Measurements from ENCODE around the gene AMIGO1.
"Not testable (repeated sequence)": the region's sequence is repeated elsewhere in the genome, so short reads cannot be mapped to it uniquely, and the experiment has no call there.

AMIGO1 gene

DNA sequence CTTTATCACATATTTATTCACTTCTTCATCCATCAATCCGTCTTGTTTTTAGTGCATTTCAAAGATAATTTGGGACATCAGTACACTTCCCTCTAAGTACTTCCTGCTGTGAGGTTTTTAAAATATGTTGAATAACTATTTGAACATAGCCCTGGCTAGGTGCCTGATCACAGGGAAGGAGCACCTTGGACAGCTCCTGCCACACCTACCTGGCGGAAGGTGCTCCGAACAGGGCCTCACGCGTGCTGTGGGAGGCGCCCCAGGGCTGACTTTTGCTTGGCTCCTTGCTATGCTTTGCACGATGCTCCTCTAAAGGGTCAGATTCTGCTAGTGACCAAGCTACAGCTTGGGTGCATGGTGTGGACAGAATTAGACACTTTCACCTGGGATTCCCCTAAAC lies 30.7 kb downstream of the AMIGO1 start:
- TF ChIP-seq TAF1 (IDR thresholded peaks at IDR 0.05; ENCODE audit: borderline replicate concordance, low read depth, low read length) = no peak
- TF ChIP-seq POLR2A (IDR thresholded peaks at IDR 0.05; ENCODE audit: low read depth, low read length) = no peak
- TF ChIP-seq POLR2AphosphoS5 (IDR thresholded peaks at IDR 0.05; ENCODE audit: low read depth, low read length) = no peak
- FAIRE-seq (no peak), DNase-seq (ENCODE audit: insufficient read length) (no peak)

DNA sequence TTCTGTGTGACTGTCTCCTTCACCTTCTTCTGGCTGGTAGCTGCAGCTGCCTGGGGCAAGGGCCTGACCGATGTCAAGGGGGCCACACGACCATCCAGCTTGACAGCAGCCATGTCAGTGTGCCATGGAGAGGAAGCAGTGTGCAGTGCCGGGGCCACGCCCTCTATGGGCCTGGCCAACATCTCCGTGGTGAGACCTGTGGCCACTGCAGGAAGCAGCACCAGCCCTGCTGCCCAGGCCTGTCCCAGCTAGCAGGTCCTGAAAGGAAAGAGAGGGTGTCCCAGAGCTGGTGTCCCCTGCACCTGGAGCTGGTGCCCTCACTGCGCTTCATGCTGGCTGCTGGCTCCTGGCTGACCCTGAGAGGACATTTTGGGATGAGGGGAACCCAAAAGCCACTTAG lies 31.7 kb downstream of the AMIGO1 start:
- DNase-seq (ENCODE audit: insufficient read length) (no peak), FAIRE-seq (no peak)
- TF ChIP-seq TAF1 (IDR thresholded peaks at IDR 0.05; ENCODE audit: borderline replicate concordance, low read depth, low read length) (no peak), POLR2AphosphoS5 (IDR thresholded peaks at IDR 0.05; ENCODE audit: low read depth, low read length) (no peak), POLR2A (IDR thresholded peaks at IDR 0.05; ENCODE audit: low read depth, low read length) (no peak)

DNA sequence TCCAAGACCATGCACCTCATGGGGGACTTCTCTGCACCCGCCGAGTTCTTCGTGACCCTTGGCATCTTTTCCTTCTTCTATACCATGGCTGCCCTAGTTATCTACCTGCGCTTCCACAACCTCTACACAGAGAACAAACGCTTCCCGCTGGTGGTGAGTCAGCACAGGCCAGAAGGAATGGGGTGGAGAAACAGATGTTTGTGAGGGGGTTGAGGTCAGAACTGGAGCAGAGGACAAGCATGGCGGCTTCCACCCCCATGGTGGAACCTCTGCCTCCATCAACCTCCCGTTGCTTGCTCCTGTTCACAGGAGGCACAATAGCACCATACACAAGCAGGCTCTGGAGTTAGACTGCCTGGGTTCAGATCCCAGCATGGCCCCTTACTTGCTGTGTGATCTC lies 32.7 kb downstream of the AMIGO1 start:
- FAIRE-seq (no peak), DNase-seq (ENCODE audit: insufficient read length) (no peak)
- no peak for TF ChIP-seq POLR2AphosphoS5 (IDR thresholded peaks at IDR 0.05; ENCODE audit: low read depth, low read length)
- no peak for TF ChIP-seq TAF1 (IDR thresholded peaks at IDR 0.05; ENCODE audit: borderline replicate concordance, low read depth, low read length)
- TF ChIP-seq POLR2A (IDR thresholded peaks at IDR 0.05; ENCODE audit: low read depth, low read length) = no peak

DNA sequence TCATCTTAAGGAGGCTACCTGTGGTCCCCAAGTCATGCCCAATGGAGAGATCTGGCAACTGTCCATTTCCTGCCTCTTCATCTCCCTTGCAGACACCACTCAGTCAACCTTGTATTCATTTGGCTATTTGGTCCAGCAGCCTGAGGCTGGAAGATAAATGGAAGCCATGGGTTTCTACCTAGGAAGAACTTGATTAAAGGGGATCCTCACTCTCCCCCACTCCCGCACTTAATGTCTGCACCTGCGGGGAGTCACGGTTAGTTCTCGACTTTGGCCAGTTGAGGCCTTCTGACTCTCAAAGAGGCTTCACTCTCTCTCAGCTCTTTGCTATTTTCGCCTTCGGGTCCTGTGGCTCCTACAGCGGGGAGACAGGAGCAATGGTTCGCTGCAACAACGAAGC lies 34.3 kb downstream of the AMIGO1 start:
- FAIRE-seq = no peak
- TF ChIP-seq POLR2A (IDR thresholded peaks at IDR 0.05; ENCODE audit: low read depth, low read length) (no peak), POLR2AphosphoS5 (IDR thresholded peaks at IDR 0.05; ENCODE audit: low read depth, low read length) (no peak), TAF1 (IDR thresholded peaks at IDR 0.05; ENCODE audit: borderline replicate concordance, low read depth, low read length) (no peak)
- no peak for DNase-seq (ENCODE audit: insufficient read length)

DNA sequence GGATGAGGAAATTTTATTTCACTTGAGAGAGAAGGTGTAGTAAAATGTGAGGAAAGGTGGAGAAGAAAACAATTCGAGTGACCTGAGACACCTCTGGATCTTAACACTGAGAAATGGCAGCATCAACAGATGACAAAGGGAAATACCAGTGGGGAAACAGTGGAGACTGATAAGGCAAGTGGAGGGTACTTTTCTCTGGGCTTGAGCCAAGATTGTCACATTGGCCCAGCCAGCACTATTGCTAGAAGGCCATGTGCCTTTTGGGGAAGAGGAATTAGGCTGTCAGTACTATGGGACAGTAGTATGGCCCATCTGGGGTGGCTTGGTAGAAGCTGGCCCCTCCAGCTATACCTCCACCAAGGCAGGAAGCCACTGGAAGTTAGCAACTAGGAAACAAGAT lies 34.8 kb downstream of the AMIGO1 start:
- TF ChIP-seq TAF1 (IDR thresholded peaks at IDR 0.05; ENCODE audit: borderline replicate concordance, low read depth, low read length) (no peak), POLR2AphosphoS5 (IDR thresholded peaks at IDR 0.05; ENCODE audit: low read depth, low read length) (no peak), POLR2A (IDR thresholded peaks at IDR 0.05; ENCODE audit: low read depth, low read length) (no peak)
- DNase-seq (ENCODE audit: insufficient read length) = no peak
- no peak for FAIRE-seq

DNA sequence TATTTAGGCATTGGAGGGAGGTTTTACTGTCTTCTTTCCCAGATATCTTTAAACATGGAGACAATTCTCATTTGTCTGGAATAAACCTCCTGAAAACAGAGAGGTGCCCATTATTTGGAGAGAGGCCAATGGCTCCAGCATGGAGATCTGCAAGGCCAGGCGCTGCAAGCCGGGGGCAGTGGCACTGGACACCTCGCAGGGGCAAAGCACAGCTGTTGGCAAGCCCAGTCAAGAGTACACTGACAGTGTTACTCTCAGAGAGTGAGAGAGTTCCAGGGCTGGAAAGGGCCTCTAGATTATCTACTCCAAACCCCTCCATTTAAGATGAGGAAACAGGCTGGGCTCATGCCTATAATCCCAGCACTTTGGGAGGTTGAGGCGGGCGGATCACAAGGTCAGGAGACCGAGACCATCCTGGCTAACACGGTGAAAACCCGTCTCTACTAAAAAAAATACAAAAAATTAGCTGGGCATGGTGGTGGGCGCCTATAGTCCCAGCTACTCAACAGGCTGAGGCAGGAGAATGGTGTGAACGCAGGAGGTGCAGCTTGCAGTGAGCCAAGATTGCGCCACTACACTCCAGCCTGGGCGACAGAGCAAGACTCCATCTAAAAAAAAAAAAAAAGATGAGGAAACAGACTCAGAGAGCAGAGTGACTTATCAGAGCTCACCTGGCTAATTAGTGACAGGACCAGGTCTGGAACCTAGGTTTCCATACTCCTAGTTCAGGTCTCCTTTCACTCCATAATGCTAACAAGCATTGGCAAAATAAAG lies 36.1 kb downstream of the AMIGO1 start:
- not testable (repeated sequence) for FAIRE-seq; DNase-seq (ENCODE audit: insufficient read length)

DNA sequence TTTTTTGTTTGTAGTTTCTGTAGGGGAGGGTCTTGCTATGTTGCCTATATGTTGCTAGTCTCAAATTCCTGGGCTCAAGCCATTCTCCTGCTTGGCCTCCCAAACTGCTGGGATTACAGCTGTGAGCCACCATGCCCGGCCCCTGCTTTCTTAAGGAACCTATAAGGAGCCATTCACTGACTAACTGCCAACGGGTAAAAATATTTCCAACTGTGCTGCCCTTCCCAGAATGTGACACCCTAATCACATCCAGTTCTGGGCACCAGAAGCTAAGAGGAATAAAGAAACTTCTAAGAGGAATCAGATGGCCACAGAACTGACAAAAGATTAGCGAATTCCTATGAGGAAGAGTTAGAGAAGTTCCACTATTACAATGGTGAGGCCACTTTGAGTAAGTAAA lies 36.7 kb downstream of the AMIGO1 start:
- DNase-seq (ENCODE audit: insufficient read length) (no peak), FAIRE-seq (no peak)
- TF ChIP-seq POLR2AphosphoS5 (IDR thresholded peaks at IDR 0.05; ENCODE audit: low read depth, low read length) (no peak), TAF1 (IDR thresholded peaks at IDR 0.05; ENCODE audit: borderline replicate concordance, low read depth, low read length) (no peak), POLR2A (IDR thresholded peaks at IDR 0.05; ENCODE audit: low read depth, low read length) (no peak)

DNA sequence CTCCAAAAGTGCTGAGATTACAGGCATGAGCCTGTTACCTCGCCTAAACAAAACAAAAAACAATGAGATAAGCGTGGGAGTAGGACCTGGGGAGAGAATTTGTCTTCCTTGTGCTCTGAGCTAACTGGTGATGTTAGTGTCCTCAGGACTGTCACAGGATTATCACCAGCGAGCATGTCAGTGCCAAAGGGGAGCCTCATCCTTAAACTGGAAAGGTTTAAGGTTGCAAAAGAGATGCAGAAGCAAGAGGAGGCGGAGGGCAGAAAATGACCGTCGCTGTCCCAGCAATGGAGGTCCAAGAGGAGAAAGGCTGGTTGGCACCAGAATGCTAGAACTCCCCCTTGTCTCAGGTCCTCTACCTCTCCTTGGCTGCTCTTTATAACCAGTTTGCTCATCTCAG lies 39.3 kb downstream of the AMIGO1 start:
- no peak for DNase-seq (ENCODE audit: insufficient read length)
- FAIRE-seq = no peak
- no peak for TF ChIP-seq POLR2AphosphoS5 (IDR thresholded peaks at IDR 0.05; ENCODE audit: low read depth, low read length)
- no peak for TF ChIP-seq TAF1 (IDR thresholded peaks at IDR 0.05; ENCODE audit: borderline replicate concordance, low read depth, low read length)
- TF ChIP-seq POLR2A (IDR thresholded peaks at IDR 0.05; ENCODE audit: low read depth, low read length) = no peak

DNA sequence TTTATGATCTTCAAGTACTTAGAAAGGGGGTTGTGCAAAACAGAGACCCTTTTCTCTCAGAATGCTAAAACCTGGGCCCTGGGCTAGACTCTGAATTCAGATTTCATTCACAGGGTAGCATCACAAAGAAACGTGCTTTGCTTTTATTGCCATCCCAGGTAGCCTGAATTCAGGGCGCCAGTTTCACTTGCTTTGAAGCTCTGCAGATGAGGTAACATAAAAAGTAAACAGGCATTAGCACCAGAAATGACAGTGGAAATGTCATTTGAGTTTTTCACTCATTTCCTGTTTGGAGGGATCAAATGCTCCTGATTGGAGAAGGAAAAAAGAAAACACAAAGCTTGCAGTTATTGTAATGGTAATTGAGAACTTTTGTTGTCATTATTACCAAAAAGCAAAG lies 40.6 kb downstream of the AMIGO1 start:
- no peak for TF ChIP-seq POLR2A (IDR thresholded peaks at IDR 0.05; ENCODE audit: low read depth, low read length)
- no peak for TF ChIP-seq TAF1 (IDR thresholded peaks at IDR 0.05; ENCODE audit: borderline replicate concordance, low read depth, low read length)
- TF ChIP-seq POLR2AphosphoS5 (IDR thresholded peaks at IDR 0.05; ENCODE audit: low read depth, low read length) = no peak
- FAIRE-seq (no peak), DNase-seq (ENCODE audit: insufficient read length) (no peak)

DNA sequence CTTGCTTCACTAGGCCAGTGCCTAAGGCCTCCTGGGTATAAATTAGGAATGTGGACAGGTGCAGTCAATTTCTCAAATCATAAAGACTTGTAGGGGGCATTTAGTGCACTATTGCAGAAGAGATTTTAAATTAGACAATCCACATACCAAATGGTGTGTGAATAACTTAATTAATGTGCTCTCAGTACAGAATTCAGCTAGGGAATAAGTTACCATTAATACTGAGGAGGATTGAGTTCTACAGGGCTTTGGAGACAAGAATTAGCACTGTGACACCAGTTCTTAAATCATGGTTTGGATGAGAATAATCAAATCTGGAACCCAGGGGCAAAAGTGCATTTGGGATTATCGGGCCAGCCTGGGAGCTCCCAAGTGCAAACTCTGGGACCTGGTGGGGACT lies 41.5 kb downstream of the AMIGO1 start:
- TF ChIP-seq TAF1 (IDR thresholded peaks at IDR 0.05; ENCODE audit: borderline replicate concordance, low read depth, low read length) (no peak), POLR2AphosphoS5 (IDR thresholded peaks at IDR 0.05; ENCODE audit: low read depth, low read length) (no peak), POLR2A (IDR thresholded peaks at IDR 0.05; ENCODE audit: low read depth, low read length) (no peak)
- DNase-seq (ENCODE audit: insufficient read length) (no peak), FAIRE-seq (no peak)

DNA sequence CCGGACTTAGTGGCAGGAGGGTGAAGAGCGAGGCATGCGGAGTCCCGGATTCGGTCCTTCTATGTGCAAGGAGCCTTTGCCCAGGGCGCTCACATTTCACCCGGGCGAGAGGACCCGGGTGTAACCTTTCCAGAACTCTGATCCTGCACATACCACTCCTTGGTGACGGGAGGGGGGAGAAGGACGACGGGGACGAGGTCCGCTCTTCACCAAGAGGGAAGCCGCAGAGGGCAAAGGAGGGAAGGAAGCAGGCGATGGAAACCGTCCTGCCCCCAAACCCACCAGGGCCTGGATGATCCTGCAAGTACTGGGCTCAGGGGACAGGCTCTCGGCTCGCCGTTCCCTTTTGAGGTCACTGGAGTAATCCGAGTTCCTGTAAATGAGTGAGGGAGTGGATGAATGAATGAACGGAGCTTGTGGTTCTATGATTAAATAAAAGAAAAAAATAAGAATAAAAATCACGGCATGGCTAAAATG lies 42.2 kb downstream of the AMIGO1 start:
- TF ChIP-seq POLR2AphosphoS5 (IDR thresholded peaks at IDR 0.05; ENCODE audit: low read depth, low read length) = no peak
- TF ChIP-seq TAF1 (IDR thresholded peaks at IDR 0.05; ENCODE audit: borderline replicate concordance, low read depth, low read length) = no peak
- TF ChIP-seq POLR2A (IDR thresholded peaks at IDR 0.05; ENCODE audit: low read depth, low read length) = no peak
- FAIRE-seq (no peak), DNase-seq (ENCODE audit: insufficient read length) (no peak)

DNA sequence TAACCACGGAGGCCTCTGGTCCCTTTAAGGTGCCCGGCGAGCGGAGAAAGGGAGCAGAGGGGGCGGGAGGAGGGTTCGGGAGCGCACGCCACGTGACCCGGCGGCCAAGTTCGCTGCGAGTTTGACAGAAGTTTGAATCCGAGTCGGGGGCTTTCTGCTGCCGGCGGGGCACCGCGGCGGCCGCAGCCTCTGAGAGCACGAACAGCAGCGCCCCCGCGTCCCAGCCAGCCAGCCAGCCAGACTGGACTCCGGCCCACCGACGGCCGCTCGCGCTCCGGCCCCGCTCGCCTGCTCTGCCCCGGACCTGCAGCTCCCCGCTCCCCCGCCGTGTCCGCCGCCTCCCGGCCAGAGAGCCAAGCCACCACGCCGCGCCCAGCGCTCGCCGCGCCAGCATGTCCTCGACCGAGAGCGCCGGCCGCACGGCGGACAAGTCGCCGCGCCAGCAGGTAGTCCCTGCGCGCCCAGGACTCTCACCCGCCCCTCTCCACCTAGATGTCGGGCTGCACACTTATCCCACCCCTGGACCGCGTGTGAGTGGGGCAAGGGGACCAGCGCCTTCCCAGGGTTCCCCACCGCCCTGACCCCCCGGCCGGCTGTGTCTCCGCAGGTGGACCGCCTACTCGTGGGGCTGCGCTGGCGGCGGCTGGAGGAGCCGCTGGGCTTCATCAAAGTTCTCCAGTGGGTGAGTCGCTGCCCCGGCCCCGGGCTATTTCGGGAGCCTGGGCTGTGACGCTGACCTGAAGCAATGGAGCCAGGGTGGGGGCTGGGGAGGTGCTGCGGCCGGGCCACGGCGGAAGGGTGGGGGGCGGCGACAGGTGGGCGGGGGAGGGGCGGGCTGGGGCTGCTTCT lies 42.9 kb downstream of the AMIGO1 start, which contains the start of gene SYPL2:
Gene SYPL2, plus strand, starts transcription at position 95 of the 849 bp plus-strand sequence. Its CDS starts 298 bp downstream, at position 393.
- TF ChIP-seq POLR2A (IDR thresholded peaks at IDR 0.05; ENCODE audit: low read depth, low read length) (no peak), TAF1 (IDR thresholded peaks at IDR 0.05; ENCODE audit: borderline replicate concordance, low read depth, low read length) (no peak), POLR2AphosphoS5 (IDR thresholded peaks at IDR 0.05; ENCODE audit: low read depth, low read length) (no peak)
- FAIRE-seq = no peak
- no peak for DNase-seq (ENCODE audit: insufficient read length)

Data from GM12892 (cell line).